Tibial nerve (tissue), 4 donors: ENCODE data around the gene LPIN1. TPM values are rescaled to one million over a fixed set of nuclear protein-coding genes. Genes with fewer than 3 reads are reported as not detected.

Source experiments
- DNase-seq, 2 donors: peaks; one replicate each; pipeline ENCODE4 v3.0.0-alpha.2; 2019; ENCODE audit warnings: low spot score in 2 of 2
- H3K27ac ChIP-seq, 4 donors: fragments of 200-600 bp; sonication (generic) in 3 of 4; one replicate each; pipeline ENCODE4 v1.5.1; 2017 to 2019; ENCODE audit warnings: mild to moderate bottlenecking in 1 of 4
- H3K27me3 ChIP-seq, 2 donors: fragments of 200-600 bp; sonication (generic) in 1 of 2; one replicate each; pipeline versions ENCODE4 v1.5.1 to v1.6.0; 2017 to 2019
- H3K36me3 ChIP-seq, 3 donors: fragments of 200-600 bp; sonication (generic); one replicate each; pipeline ENCODE4 v1.5.1; 2018 to 2019
- H3K4me1 ChIP-seq, 4 donors: fragments of 200-600 bp; sonication (generic) in 3 of 4; one replicate each; pipeline ENCODE4 v1.5.1; 2017 to 2019
- H3K4me3 ChIP-seq, 4 donors: fragments of 200-600 bp; sonication (generic) in 3 of 4; one replicate each; pipeline ENCODE4 v1.5.1; 2017 to 2019; ENCODE audit warnings: mild to moderate bottlenecking in 1 of 4, moderate library complexity in 1 of 4
- H3K9me3 ChIP-seq, 4 donors: fragments of 200-600 bp; sonication (generic) in 3 of 4; one replicate each; pipeline ENCODE4 v1.5.1; 2017 to 2019
- EP300 ChIP-seq, 2 donors: sonication (generic); formaldehyde crosslinking; IDR thresholded peaks; one replicate each; pipeline ENCODE4 v1.6.1; 2017; ENCODE audit warnings: antibody characterized with exemption in 2 of 2, mild to moderate bottlenecking in 1 of 2
- POLR2A ChIP-seq, 2 donors: fragments of 450-650 bp; IDR thresholded peaks; one replicate each; pipeline ENCODE4 v1.6.1; 2017; ENCODE audit warnings: antibody characterized with exemption in 2 of 2, mild to moderate bottlenecking in 2 of 2, moderate library complexity in 2 of 2
- WGBS, 2 donors: methylation state at CpG; one replicate each; pipeline ENCODE4 v1.1.5; 2018; 5-methylcytosine and 5-hydroxymethylcytosine counted together
- total RNA-seq, 4 donors: library from RNA; depleted of rRNA; stranded (reverse); fragments of >200 nt; gene quantifications; one replicate each; pipeline ENCODE4 v1.1.0, GENCODE V29; 2016
- TF ChIP-seq, protein P1 (sequence below), 5 experiments: fragments of 200-600 bp in 3 of 5; fragments of 450-650 bp in 2 of 5; sonication (generic) in 3 of 5; IDR thresholded peaks; one replicate each; pipeline ENCODE4 v1.5.1; 2016 to 2019; ENCODE audit warnings: antibody characterized with exemption in 5 of 5, mild to moderate bottlenecking in 3 of 5, moderate library complexity in 2 of 5

The LPIN1 gene
- total RNA-seq, 4 donors from 2014 or later = 170 to 202 (median 172) TPM

DNA sequence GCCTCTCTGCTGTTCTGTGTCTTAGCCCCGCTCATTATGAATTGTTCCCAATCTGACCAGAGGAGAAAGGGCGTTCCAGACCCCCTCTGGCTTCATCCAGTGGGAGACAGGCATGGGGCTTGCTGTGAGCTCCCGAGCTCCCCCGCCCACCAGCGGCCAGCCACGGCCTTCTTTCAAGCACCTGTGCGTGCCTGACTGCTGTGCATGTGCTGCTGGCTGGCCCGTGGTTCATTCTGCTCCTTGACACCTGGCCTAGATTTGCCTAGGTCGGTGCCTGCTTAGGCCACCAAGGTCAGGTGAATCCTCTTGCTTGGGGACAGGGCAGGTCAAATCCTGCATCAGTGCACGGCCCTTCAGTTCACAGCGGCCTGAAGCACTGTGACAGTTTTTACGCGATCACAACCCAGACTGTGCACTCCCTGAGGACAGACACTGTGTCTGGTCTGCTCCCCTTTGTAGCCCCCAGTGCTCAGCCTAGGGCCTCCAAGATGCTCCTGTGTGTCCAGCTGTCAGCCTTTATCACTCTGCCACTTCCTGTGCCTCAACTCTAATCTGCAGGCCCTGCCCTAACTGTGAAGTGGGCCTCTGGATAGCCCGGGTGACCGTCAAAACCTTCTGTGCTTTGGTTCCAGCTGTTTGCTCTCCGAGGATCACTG lies 3.6 kb upstream of the LPIN1 start:
- DNase-seq = no peak
- Histone ChIP-seq H3K4me3 (no peak overlapping the region), H3K9me3 (no peaks in the 10 kb centered on the region), H3K27me3 (no peaks in the 10 kb centered on the region), H3K36me3 (no peaks in the 10 kb centered on the region), H3K4me1 (peaks cover 0 to 58% (median 22%) of the 10 kb centered on the region in 4 donors), H3K27ac (peak overlapping the region in 3 of 4 donors; percentile 78 to 97 (median 92))
- WGBS, 2 donors = 87 to 89% methylated on average over 16 of the region's 16 CpGs
- TF ChIP-seq EP300 (IDR thresholded peaks at IDR 0.05) (no peak), POLR2A (IDR thresholded peaks at IDR 0.05) (no peak)
- TF ChIP-seq, protein P1, sequence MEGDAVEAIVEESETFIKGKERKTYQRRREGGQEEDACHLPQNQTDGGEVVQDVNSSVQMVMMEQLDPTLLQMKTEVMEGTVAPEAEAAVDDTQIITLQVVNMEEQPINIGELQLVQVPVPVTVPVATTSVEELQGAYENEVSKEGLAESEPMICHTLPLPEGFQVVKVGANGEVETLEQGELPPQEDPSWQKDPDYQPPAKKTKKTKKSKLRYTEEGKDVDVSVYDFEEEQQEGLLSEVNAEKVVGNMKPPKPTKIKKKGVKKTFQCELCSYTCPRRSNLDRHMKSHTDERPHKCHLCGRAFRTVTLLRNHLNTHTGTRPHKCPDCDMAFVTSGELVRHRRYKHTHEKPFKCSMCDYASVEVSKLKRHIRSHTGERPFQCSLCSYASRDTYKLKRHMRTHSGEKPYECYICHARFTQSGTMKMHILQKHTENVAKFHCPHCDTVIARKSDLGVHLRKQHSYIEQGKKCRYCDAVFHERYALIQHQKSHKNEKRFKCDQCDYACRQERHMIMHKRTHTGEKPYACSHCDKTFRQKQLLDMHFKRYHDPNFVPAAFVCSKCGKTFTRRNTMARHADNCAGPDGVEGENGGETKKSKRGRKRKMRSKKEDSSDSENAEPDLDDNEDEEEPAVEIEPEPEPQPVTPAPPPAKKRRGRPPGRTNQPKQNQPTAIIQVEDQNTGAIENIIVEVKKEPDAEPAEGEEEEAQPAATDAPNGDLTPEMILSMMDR (IDR thresholded peaks at IDR 0.05) = no peak

DNA sequence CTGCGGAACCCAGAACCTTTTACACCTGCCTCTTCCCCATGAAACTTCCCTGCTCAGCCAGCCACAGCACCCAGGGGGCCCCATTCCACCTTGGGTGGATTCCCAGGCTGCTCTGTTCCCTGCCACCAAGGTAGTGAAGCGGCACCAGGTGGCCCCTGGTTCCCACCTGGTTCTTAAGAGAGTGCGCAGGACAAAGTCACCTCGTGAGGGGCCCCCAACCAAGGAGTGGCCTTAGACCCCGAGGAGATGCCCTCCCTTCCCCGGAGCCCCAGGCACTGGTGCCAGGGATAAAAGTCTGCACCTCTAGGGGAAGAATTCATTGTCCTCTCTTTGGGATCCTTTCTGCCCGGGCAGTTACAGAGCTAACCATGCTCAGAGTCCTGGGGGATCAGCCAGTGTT lies 3.1 kb upstream of the LPIN1 start:
- DNase-seq = no peak
- 69 to 83% methylated on average over 7 of the region's 7 CpGs for WGBS, 2 donors
- Histone ChIP-seq H3K36me3 (no peaks in the 10 kb centered on the region), H3K27me3 (no peaks in the 10 kb centered on the region), H3K27ac (peak overlapping the region; percentile 74 to 97 (median 85)), H3K4me1 (peaks cover 0 to 62% (median 27%) of the 10 kb centered on the region in 4 donors), H3K9me3 (no peaks in the 10 kb centered on the region), H3K4me3 (no peak overlapping the region)
- TF ChIP-seq POLR2A (IDR thresholded peaks at IDR 0.05) = no peak
- no peak for TF ChIP-seq EP300 (IDR thresholded peaks at IDR 0.05)
- TF ChIP-seq, protein P1 (IDR thresholded peaks at IDR 0.05) = no peak

DNA sequence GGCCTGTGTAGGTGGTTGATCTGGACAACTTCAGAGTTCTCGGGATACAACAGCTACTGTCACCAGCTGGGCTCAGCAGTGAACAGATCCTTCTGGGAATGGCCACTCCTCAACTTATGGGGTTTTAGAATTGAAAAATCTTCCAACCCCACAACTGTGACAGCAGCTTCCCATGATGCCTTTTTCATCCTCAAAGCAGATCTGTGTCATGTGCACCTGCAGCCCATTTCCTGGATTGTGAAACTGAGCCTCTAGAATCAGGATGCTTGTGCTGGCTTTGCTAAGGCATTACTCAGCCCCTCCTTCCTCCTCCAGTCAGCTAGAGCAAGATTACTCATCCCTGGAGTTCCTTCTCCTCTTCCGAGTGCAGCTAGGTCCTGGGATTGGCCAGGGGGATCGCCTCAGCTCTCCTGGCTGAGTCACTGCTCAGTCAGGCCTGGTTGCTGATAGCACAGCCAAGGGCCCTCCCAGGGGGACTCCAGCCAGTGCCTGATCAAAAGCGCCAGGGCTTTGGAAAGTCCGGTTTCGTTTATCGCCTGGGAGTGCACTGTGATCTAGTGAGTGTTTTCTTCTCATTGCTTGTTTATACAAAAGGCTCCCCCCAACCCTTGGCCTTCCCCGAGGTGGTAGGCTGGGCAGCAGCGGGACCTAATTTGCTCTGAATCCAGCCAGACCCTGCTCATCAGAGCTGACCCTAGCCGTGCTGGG lies 2.4 kb upstream of the LPIN1 start:
- WGBS, 2 donors = 12 to 13% methylated on average over 10 of the region's 10 CpGs
- peak overlapping the region; percentile 74 to 97 (median 85) for H3K27ac ChIP-seq
- peaks cover 0 to 63% (median 33%) of the 10 kb centered on the region in 4 donors for H3K4me1 ChIP-seq
- H3K9me3 ChIP-seq = no peaks in the 10 kb centered on the region
- TF ChIP-seq EP300 (IDR thresholded peaks at IDR 0.05) (peak; percentile 33 to 91), POLR2A (IDR thresholded peaks at IDR 0.05) (peak in 1 of 2 donors; percentile 41)
- TF ChIP-seq, protein P1 (IDR thresholded peaks at IDR 0.05) = peak in 1 of 5 experiments; percentile 30
- DNase-seq = peak; percentile 90 to 93
- H3K27me3 ChIP-seq = no peaks in the 10 kb centered on the region
- H3K36me3 ChIP-seq = no peaks in the 10 kb centered on the region
- peak overlapping the region in 3 of 4 donors; percentile 8 to 38 (median 24) for H3K4me3 ChIP-seq

DNA sequence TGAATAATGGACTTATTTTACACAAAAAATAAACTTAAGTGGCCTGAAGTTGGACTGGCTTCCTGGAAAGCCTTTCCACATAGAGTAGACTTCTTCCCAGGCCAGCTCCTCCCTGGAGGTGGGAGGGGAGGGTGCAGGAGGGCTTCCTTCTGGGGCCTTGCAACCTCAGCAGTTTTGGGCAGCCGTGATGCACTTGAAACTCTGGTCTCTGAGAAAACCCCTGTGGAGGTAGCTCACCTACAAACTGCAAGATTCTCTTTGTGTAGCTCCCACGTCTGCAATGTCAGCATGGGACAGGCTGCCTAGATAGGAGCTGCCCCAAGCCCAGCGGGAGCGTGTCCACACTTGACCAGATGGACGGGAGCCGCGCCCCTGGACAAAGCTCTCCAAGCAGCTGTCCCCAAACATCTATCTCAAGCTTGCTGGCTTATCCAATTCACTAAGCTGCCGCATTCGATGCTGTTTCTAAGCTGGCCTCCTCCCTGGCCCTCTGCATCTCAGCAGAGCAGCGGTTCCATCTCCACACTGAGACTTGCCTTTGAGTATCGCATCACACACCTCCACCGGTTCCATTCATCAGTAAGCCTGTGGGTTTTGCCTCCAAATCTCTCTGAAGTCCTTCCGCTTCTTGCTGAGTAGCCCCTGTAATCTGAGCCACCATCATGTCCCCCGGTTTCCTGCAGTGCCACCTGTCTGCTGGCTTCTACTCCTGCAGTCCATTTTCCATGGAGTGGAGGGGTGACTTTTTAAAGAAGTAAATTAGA lies 1.6 kb upstream of the LPIN1 start:
- Histone ChIP-seq H3K4me1 (peaks cover 0 to 68% (median 41%) of the 10 kb centered on the region in 4 donors), H3K4me3 (peak overlapping the region in 3 of 4 donors; percentile 8 to 38 (median 24)), H3K27ac (peak overlapping the region; percentile 74 to 97 (median 85)), H3K36me3 (no peaks in the 10 kb centered on the region), H3K27me3 (no peaks in the 10 kb centered on the region), H3K9me3 (no peaks in the 10 kb centered on the region)
- no peak for DNase-seq
- TF ChIP-seq EP300 (IDR thresholded peaks at IDR 0.05) (no peak), POLR2A (IDR thresholded peaks at IDR 0.05) (no peak)
- TF ChIP-seq, protein P1 (IDR thresholded peaks at IDR 0.05) = peak; percentile 31 to 49 (median 37)
- 62 to 67% methylated on average over 11 to 14 of the region's 14 CpGs for WGBS, 2 donors
